SHP77 treated with DMSO at 0.1 percent for 48 hours (cell line): ENCODE results near the gene ZMYND12.

Experiments
- DNase-seq: peaks from one replicate; lab custom pipeline; 2025; lab: John Stamatoyannopoulos, UW

The ZMYND12 gene

DNA sequence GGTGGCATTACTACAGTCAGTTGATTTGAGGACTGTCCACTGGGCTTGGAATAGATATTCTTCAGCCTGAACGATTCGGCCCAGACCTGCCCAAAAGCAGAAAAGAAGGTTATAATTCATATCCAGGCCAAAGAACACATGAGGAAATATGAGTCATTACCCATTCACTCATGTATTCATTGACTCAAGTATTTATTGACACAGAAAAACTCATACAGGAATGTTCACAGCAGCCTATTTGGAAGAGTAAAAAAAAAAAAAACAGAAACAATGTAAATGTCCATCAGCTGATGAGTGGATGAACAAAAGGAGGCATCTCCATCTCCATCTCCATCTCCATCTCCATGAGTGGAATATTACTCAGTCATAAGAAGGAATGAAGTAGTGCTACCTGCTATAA, 15.9 kb downstream of the ZMYND12 start:
- no peak for DNase-seq

DNA sequence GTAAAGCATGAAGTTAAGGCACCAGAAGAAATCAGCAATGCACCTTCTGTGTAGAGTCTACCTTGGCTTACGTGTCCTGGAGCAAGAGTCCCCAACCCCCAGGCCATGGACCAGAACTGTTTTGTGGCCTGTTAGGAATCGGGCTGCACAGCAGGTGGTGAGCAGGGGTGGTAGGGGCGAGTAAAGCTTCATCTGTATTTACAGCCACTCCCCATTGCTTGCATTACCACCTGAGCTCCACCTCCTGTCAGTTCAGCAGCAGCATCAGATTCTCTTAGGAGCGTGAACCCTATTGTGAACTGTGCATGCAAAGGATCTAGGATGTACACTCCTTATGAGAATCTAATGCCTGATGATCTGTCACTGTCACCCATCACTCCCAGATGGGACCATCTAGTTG, 21.5 kb downstream of the ZMYND12 start:
- DNase-seq: no peak

DNA sequence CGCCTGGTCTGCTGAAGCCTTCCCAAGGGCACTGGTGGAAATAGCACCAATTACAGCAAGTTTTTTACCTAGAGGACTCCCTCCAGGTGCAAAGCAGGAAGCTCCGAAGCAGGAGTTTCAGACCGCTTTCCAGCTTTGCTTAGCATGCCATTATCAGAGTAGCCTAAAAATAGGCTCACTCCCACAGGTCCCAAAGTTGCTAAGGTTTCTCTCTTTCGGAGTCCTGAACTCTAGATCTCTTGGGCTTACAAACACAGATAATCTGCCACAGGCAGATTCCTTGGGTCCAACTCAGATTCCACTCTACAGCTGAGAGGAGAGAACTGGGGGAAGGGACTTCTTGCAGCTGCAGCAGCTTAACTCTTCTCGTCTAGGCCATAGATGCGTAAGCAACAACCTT, 22.5 kb downstream of the ZMYND12 start:
- DNase-seq: no peak

DNA sequence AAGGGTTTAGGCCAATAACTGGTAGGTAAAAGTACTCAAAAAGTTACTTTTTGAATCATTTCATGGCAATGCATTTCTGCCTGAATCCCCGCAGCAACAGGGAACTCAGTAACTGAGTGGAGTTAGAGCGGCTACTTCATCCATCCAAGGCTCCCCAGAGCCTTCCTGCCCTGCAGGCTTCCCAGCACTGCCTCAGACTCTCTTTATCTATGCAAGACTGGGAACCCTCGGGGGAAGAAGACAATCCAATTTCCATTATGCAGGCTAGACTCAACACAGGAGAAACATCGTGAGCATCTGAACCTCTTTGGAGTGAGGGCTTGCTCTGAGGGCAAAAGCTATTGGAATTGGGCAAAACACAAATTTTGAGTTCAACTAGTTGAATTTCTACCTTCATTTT, 23.1 kb downstream of the ZMYND12 start:
- DNase-seq: no peak

DNA sequence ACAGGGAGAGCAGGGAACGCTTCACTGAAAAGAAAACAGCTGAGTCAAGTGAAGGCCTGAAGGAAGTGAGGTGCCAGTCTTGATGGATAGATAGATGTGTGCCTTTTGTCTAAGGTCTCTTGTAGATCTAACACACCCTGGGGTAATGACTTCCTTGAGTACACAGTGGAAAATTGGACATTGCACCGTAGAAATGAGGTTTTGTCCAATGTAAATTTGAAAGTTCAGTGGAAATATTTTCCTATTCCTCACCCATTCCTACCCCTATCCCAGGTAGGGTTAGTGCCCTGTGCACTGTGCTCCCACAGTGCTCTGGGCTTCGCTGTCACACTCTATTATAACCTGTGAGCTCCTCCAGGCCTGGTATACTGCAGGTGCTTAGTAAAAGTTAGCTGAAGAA, 24.3 kb downstream of the ZMYND12 start:
- DNase-seq: no peak

DNA sequence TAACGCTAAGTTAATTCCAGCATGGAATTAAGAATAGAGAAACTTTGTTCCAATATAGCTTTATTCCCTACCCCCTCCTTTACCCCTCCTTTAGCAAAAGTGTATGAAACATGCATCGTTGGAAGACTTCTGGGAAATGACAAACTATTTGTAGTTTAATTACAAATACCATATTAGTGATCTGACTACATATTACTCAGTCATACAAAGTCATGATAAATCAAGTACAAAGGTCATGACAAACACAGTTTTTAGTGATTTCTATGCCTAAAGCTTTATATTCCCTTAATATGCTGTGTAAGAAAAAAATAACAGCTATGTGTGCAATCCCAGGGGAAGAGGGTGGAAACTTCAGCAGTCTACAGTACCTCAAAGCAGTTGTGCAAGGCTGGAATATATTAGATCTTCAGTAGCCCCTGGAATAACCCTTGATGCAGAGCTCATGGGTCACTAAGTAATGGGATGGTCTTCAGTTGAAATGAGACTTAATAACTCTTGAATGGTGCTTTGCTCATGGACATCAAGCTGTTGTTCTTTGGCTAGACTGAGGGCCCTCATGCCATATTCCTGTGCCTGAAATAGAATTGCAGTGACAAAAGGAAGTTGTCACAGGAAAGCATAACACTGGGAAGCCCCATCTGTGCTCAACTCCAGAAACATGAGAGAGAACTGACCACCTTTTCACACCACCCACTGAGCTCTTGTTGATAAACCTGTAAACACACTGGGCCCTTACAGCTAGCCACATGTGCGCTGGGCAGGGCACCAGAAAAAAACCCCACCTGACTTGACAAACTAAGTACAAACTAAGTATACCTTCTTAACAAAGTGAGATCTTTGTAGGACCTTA, 25.3 kb downstream of the ZMYND12 start:
- no peak for DNase-seq

DNA sequence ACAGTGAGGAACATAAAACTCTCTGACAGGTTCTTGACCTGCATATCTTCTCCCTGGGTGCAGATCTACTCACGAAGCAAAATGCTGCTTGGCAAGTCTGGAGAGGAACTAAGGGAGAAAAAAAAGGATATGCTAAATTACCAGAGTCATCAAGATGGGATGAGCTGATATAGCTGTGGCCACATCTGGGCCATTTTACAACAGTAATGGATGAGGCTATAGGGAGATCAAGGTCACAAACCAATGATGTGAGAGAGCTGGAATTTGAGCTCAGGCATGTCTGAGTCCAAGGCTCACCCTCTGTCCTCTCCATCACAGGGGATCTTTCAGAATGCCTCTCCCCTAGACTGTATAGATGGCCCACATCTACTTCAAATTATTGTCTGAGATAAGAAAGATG, 26.2 kb downstream of the ZMYND12 start:
- no peak for DNase-seq

DNA sequence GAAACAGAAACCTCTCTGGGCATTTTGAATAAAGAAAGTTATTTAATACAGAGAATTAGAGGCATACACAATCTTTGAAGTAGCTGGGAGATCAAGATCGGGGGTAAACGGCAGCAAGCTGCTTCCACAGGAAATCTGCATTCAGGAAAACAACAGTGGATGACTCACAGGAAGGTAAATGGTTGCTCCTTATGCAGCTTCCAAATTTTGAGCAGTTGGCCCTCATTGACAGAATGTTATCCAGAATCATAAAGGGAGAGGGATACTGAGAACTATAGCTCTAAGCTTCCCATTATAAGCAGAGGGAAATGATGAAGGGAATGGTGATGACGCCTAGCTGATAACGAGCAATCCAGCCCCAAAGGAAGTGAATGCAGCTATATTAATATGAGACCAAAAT, 28.6 kb downstream of the ZMYND12 start:
- no peak for DNase-seq

DNA sequence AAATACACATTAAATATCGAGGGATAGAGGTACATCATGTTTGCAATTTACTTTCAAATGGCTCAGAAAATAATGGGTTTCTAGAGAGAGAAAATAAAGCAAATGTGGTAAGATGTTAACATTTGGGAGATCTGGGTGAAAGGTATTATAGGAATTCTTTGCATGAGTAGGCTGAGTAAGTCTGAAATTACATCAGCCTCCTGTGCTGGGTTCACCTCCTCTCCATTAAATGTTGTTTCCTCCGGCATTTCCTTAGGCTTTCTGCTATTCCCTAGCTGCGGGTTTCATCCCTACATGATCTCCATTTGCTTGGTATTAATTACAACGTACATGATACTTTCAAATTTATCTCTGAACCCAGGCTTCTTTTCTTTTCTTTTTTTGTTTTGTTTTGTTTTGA, 31.6 kb downstream of the ZMYND12 start:
- DNase-seq: no peak

DNA sequence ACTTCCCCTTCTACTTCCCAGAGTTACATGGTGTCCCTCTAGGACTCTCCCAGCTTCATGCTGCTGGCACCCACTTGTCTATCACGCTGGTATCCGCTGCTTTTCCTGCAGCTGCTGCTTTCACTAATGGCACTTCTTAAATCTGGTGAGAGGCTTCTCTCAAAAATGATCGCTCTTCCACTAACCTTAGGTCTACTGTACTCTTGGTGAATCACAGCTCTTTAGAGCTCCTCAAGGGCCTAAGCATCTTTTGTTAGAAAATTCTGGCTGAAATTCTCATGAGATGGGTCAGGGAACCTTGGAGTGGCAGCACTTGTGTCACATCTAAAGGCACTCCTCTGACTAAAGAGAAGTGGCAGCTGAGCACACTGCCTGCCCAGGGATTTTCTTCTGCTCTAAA, 32.1 kb downstream of the ZMYND12 start:
- DNase-seq: peak; percentile 26

DNA sequence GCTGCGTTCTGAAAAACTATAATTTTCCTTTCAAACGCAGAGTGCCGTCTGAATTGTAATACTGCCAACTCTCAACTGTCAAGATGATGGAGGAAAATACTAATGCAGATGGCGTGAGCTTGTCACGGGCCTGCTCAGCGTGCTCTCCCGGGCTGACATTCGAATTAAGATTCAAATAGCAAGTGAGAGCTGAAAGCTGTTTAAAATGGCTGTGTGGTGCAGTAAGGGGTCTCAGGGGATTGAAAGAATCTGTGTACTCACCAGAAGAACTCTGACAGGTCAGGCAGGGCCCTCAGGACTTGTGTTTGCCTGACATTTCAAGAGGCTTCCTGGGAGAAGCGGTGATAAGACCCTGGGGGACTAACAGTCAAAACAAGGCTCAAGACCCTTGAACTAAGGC, 33.1 kb downstream of the ZMYND12 start:
- DNase-seq: no peak

DNA sequence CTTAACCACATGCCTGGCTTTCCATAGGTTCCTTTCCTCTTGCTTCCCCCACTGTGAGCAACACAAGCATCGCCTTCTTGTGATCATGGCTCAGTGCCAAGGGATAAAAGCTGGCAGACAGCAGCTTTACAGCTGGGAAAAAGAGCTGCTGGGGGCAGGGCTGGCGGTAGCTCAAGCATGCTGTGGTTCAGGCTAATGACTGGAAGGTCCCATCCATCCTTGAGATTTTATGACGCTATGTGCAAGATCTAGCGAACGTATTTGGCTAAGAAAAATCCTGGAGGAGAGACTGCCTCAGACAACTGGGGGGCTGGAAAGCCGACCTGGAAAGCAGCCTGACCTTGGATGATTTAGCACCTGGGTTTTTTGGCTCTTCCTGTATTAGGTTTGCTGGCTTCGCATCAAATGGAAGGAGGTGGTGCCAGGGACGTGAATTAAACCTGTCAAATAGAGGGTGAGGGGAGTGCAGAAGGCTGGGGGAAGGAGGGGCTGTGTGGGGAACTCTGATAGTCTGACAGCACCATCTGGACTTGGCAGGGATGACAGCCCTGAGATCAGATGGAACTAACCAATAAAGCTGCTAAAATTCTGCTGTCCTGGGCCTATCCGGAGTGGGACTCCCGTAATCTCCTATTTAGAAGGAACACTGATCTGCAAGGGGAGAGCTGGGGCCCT, 34.8 kb downstream of the ZMYND12 start:
- DNase-seq: peak; percentile 92

DNA sequence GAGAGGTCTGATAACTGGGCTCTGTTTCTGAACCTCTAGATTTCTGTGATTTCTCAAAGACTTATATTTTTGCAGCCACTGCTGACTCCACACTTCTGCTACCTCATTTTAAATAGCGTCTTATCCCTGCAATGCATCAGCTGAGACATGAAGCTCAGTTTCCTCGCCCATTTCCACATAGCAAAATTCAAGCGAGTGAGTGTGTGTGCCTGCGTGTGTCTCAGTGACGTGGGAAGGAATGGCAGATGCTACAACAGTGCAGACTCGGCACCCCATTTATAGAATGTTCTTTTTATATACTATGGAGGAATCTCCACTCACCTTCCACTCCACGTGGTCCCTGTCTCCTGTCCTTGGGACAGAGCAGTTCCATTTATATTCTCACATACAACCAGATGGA, 35.7 kb downstream of the ZMYND12 start:
- DNase-seq: no peak

DNA sequence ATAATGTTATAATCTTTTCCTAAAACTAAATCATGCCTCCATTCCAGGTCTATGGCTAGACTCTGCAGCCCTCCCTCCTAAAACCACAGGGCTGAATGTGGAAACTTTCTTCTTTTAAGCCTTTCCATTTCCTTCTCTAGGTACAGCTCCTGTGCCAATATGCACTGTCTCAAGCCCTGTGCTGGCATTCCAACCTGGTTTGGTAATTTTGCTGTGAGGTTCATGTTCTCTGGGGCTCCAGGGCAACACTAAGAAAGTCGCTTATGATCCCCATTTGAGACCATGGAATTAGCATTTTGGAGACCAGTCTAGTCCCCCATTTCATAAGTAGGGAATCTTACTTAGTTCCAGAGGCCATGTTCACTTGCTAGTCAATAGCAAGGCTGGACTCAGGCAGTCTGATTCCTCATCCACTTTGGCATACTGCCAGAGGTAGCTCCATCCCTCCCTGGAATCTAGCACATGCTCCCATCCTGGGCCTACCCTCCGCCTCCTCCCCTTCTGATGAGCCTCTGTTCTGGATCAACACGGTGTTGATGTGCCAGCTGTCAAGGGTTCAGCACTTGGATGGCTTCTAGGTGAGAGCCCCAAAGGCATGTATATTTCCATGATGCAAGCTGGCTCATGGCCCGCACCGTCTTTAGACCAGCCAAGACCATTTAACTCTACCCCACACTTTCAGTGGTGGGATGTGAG, 36.5 kb downstream of the ZMYND12 start:
- DNase-seq: peak; percentile 3

DNA sequence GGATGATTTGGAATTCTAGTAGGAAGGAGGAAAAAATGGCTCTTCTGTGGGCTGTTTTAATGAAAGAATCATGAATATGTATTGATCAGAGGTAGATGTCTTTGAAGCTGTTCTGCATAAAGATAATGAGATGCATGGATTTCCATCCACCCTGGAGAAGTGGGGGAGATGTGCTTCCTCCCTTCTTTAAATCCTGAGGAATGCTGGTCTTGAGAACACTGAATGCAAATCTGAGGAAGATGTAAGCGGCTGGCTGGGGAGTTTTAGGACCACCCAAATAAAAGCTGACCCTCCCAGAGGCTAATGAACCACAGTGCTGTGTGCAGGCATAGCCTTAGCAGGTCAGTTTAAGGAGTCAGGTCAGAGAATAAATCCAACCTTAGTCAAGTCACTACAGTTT, 37.3 kb downstream of the ZMYND12 start:
- no peak for DNase-seq

DNA sequence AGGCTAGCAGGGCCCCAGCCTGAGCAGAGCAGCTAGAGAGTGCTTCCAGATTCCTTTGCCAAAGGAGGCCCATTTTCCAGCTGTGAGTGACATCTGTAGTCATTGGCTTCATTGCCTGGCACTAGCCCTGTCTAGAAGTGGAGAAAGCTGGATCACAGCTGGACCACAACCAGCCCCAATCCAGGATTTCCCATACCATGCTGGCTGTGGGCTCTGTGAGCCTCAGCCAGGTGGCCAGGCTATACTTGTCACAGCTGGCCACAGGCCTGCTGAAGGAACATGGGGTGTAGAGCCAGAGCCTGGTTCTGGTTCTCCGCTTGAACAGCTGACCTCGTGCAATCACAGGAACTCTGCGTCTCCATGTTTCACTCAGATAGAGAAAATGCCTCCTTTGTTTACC, 38.7 kb downstream of the ZMYND12 start:
- no peak for DNase-seq

DNA sequence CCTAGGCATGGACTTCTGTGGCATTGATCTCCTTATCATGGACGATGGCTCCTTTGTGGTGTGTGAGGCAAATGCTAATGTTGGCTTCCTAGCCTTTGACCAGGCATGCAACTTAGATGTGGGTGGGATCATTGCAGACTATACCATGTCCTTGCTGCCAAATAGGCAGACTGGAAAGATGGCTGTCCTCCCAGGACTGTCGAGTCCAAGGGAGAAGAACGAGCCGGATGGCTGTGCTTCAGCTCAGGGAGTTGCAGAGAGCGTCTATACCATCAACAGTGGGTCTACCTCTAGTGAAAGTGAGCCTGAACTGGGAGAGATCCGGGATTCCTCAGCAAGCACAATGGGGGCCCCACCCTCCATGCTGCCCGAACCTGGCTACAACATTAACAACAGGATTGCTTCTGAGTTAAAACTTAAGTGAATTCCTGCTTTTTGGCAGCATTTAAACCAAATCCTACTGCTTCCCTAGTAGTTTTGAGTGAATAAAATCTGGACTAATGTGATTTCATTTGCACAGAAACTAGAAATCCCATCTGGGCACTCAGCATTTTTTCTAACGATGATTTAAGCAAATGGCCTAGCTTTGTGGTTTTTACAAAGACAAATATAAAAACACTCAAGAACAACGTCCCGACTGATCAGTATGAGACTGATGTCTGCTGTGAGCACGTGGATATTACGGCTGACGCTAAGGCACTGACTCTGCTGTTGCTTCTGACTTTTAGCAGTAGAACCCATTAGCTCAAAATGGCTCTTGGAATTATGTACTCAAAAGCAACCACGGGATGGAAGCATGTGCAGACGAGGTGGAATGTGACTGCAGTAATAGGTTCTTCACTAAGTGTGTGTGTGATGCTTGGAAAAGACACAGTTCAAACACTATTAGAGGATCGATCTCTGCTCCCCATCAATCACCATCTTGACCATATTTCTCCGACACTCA, 41.0 kb downstream of the ZMYND12 start:
- DNase-seq: no peak

DNA sequence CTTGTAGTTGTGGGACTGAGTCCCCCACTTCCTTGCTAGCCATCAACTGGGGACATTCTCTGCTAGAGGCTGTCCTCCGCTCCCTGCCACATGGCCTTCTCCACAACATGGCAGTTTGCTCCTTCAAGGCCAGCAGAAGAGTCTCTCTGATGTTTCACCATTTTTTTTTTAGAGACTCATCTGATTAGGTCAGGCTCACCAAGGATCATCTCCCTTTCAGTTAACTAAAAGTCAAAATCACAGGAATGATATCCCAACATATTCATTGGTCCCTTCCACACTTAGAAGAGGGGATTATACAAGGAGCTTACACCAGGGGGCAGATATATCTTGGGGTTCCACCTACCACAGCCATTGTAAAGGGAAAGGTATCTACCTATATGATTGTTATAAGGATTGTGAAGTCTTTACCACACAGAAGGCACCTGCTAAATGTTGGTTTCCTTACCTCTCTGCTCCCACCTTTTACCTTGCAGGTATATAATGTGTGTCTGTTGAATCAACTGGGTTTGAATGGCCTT, 51.9 kb downstream of the ZMYND12 start:
- no peak for DNase-seq

DNA sequence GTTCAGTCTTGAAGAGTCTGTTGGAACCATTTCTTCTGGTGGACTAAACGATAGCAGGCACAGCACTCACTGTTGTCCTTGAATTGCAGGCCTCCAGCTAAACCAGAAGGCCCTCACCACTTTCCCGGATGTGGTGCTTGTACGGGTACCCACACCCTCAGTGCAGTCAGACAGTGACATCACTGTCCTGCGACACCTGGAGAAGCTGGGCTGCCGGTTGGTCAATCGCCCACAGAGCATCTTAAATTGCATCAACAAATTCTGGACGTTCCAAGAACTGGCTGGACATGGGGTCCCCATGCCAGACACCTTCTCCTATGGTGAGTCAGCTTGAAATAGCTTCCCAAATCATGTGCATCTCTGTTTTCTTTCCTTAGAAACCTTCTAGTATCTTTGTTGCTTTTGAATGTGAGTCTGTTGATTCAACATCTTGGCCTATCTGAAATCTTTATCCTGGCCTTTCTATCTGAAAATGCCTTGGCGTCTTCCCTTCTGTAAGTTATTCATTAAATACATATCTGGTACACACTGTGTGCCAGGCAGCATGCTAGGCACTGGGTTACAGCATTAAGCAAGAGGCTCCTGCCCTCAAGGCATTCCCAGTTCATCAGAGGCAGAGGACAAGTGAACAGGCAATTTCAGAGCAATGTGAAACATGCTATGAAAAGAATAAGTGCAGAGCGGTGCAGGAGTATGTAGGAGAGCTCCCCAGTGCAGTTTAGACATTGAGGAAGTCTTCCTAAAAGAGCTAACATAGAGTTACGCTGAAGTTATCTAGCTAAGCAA, 56.3 kb downstream of the ZMYND12 start:
- no peak for DNase-seq

DNA sequence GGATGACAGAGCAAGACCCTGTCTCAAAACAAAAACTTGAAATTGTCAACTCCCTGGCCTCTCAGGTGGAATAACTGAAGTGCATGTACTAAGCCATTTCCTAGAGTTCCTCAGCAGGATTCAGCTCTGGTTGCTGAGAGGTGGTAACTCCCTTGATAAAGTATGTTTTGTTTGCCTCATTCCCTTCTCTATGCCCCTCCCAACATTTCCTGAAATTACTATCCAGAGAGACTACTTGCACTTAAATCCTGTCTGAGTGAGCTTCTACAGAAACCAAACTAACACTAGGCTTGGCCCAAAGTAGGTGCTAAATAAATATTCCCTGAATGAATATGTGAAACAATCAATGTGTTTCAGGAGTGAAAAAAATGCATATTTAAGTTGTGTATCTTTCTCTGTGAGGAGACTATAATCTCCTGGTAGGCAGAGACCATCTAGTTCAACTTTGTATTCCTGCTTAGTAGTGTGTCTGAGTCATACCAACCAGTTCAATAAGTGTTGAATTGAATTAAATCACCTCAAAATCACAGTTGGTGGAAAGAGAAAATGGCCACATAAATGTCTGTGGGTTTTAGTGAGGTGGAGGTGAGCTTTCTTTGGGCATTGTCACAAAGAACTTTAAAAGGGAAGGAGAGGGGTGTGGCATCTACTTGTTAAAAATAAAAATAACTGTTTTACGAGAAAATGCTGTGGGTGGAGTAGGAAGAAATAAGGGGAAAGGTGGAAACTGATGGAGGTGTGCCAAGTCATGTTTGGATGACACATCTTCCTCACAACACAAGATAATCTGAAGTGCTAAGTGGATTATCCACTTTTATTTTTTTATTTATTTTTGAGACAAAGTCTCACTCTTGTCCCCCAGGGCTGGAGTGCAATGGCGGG, 62.6 kb downstream of the ZMYND12 start:
- no peak for DNase-seq
